ENCODE measurements around the gene CHRNB4. TPM values are rescaled to one million over a fixed set of nuclear protein-coding genes. Genes with fewer than 3 reads are reported as not detected.

CHRNB4 gene
- total and polyA plus RNA-seq, 2 donors (not counting 3 experiments of a cell fraction or from before 2014, with no cell fraction given): 0.08 TPM; not detected in 1

GRCh38 chr15:78676424-78677110 is 35.6 kb upstream of the CHRNB4 start:
- Histone ChIP-seq H2AFZ (ENCODE audit: low read depth, low read length) (no peak overlapping the region), H3K36me3 (ENCODE audit: control insufficient read depth in 2 of 2, extremely low read depth in 1 of 2, insufficient read depth in 2 of 2, low read length in 2 of 2) (no peaks in the 10 kb centered on the region), H3K4me3 (replicated peaks in 1 of 3; ENCODE audit: insufficient read depth in 1 of 3, low read depth in 1 of 3, low read length in 3 of 3) (no peak overlapping the region), H3K9ac (replicated peaks; ENCODE audit: extremely low read depth, insufficient read depth, low read length) (no peak overlapping the region), H4K20me1 (replicated peaks; ENCODE audit: control insufficient read depth, extremely low read depth, insufficient read depth, low read length) (no peaks in the 10 kb centered on the region), H3K9me3 (replicated peaks; ENCODE audit: control insufficient read depth, insufficient read depth, low read length) (no peaks in the 10 kb centered on the region), H3K9me1 (replicated peaks; ENCODE audit: control insufficient read depth, extremely low read depth, insufficient read depth, low read length) (no peaks in the 10 kb centered on the region), H3K4me2 (ENCODE audit: insufficient read depth, low read length) (no peak overlapping the region), H3K79me2 (ENCODE audit: control insufficient read depth, insufficient read depth, low read length) (no peaks in the 10 kb centered on the region), H3K27ac (ENCODE audit: insufficient read depth, low read depth, low read length) (no peak overlapping the region), H3K27me3 (ENCODE audit: control insufficient read depth in 2 of 2, insufficient read depth in 2 of 2, low read length in 2 of 2) (no peaks in the 10 kb centered on the region), H3K4me1 (ENCODE audit: control insufficient read depth, extremely low read depth, insufficient read depth, low read length) (no peaks in the 10 kb centered on the region)
- no peak for TF ChIP-seq POLR2A (IDR thresholded peaks at IDR 0.05; ENCODE audit: low read depth, low read length)
- TF ChIP-seq JUN (IDR thresholded peaks at IDR 0.05; ENCODE audit: borderline replicate concordance, insufficient read depth, insufficient read length, low read depth): no peak
- TF ChIP-seq POLR2AphosphoS5 (IDR thresholded peaks at IDR 0.05; ENCODE audit: insufficient read depth, low read depth, low read length): no peak
- TF ChIP-seq FOS (IDR thresholded peaks at IDR 0.05; ENCODE audit: borderline replicate concordance, insufficient read depth, low read length): no peak
- no peak for TF ChIP-seq EZH2 (IDR thresholded peaks at IDR 0.05; ENCODE audit: borderline replicate concordance, low read depth, low read length, severe bottlenecking)
- no peak for TF ChIP-seq CTCF (IDR thresholded peaks at IDR 0.05; ENCODE audit: extremely low read depth in 1 of 2, insufficient read depth in 1 of 2, low read depth in 1 of 2, low read length in 2 of 2)
- no peak for TF ChIP-seq MYC (IDR thresholded peaks at IDR 0.05; ENCODE audit: low read depth, low read length)
- TF ChIP-seq MAX (IDR thresholded peaks at IDR 0.05; ENCODE audit: insufficient read depth, insufficient read length): no peak
- no peak for TF ChIP-seq GATA2 (IDR thresholded peaks at IDR 0.05; ENCODE audit: insufficient read depth, insufficient read length, low read depth, low read length)
- no peak for FAIRE-seq
- ChIA-PET POLR2A (no interaction called here), CTCF (interaction anchor here (0.6 kb wide), 2 partner anchors 40 to 524 kb away, joined by 3 read pairs; no protein-coding TSS in a partner anchor)
- no TSS peak for BruUV-seq (replicated peaks)
- intact Hi-C loops (cut with micrococcal nuclease): no loop called here
- dilution Hi-C loops (cut with MboI; ENCODE audit: extremely low pct_ligation_motif_present, low sequenced_read_pairs): no loop called here
- DNase-seq (ENCODE audit: low read depth, low spot score): no peak

All from endothelial cell of umbilical vein (primary cell).